ENCODE data around the gene MARK1. TPM values are rescaled to one million over a fixed set of nuclear protein-coding genes. Genes with fewer than 3 reads are reported as not detected.

Gene MARK1
- total and polyA plus RNA-seq, 2 of the 13 experiments (the other 11 are each of a cell fraction or from before 2014, with no cell fraction given): not detected

DNA sequence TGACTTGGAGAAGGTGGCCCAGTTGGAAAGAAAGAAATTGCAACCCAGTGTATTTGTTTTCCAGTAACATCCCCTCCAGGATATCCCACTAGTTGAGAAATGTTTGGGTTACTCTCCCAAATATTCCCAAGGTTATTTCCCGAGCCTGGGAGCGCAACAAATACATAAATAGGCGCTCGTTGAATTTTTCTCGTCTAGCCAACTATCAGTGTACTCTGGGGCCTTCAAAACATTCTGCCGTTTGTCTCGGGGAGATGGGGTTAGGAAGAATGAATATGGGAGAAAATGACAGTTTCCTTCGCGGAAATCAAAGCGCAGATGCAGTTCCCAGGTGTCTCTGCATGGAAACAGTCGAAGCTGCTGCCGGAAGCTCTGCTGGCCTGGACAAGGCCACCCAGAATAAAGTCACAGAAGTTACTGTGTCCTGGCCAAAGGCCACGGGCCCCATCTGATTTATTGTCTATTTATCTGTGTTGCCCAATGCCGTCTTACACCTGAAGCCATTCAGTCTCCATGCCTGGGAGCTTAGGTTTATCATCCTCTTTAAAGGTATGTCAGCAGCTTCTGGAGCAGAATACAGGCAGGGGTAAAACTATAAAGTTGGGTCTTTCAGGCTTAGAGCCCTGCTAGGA lies 163.2 kb downstream of the MARK1 start (continued):
- TF ChIP-seq, protein P1, sequence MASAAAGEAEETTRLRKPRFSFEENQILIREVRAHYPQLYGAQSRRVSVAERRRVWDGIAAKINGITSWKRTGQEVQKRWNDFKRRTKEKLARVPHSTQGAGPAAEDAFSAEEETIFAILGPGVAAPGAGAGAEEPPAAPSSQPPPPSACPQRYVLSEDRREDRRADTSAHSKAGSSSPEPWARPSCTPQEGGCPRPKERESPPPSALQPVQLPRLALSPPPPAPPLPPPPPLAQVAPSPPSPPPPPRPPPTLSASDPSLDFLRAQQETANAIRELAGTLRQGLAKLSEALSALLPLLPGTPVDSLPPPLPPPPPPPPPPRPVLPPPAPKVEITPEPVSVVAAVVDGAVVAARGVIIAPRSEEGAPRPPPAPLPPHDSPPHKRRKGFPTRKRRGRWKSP (CRISPR knock-in tag; IDR thresholded peaks at IDR 0.05): peak; percentile 52; the same call in 1 of the 2 replicates
- TF ChIP-seq GFI1 (CRISPR knock-in tag; IDR thresholded peaks at IDR 0.05; ENCODE audit: borderline replicate concordance): peak; percentile 88
- TF ChIP-seq ZNF562 (CRISPR knock-in tag; IDR thresholded peaks at IDR 0.05; ENCODE audit: borderline replicate concordance): no peak
- TF ChIP-seq, protein P2, sequence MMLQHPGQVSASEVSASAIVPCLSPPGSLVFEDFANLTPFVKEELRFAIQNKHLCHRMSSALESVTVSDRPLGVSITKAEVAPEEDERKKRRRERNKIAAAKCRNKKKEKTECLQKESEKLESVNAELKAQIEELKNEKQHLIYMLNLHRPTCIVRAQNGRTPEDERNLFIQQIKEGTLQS (CRISPR knock-in tag; IDR thresholded peaks at IDR 0.05): no peak
- TF ChIP-seq TEAD2 (CRISPR knock-in tag; IDR thresholded peaks at IDR 0.05): no peak
- peak; percentile 45; the same call in 1 of the 2 replicates for TF ChIP-seq HDAC1 (CRISPR knock-in tag; IDR thresholded peaks at IDR 0.05)
- TF ChIP-seq MAFK (conservative IDR thresholded peaks at IDR 0.05 in 1 of 2, IDR thresholded peaks at IDR 0.05 in 1 of 2; ENCODE audit: low read length in 2 of 2): no peak
- no peak for TF ChIP-seq GTF2F1 (IDR thresholded peaks at IDR 0.05; ENCODE audit: low read length)
- TF ChIP-seq PITX1 (CRISPR knock-in tag; IDR thresholded peaks at IDR 0.05): no peak
- peak; percentile 27; the same call in 1 of the 2 replicates for TF ChIP-seq ZNF232 (CRISPR knock-in tag; IDR thresholded peaks at IDR 0.05; ENCODE audit: borderline replicate concordance)
